HUDEP-2 (cell line): ENCODE measurements around the gene TRA2A.
"Not testable (repeated sequence)": the region's sequence is repeated elsewhere in the genome, so short reads cannot be mapped to it uniquely, and the experiment has no call there.

Experiments
- DNase-seq, 76 experiments: peaks; one replicate each; lab custom pipeline; 2025; ENCODE audit not compliant: unreplicated experiment in 76 of 76; lab: John Stamatoyannopoulos, UW

The TRA2A gene

DNA sequence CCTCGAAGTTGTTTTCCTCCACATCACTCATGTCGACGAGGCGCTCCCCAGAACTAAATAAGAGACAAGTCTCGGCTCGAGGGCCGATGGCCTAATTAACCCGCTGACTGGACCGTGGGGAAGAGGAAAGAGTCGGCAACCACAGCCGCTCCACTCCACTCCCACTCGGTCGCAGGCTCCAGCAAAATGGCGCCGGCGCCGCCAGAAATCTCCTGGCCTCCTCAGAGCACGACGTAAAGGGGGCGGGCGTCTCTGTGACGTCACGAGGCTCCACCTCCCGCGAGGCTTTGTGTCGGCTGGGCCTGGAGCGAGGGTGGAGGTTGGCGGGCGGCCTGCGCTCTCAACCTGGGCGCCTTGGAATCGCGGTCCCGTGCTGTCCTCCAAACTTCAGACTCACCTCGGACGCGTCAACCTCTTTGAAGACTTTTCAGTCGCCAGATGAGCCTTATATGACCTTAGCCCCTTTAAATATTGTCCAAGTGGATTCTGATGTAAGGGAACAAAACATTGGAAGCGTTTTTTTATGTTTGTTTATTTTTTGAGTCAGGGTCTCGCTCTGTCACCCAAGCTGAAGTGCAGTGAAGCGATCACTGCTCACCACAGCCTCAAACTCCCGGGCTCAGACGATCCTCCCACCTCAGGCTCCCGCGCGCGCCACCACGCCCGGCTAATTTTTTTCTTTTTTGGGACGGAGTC is at the start of gene TRA2A:
Gene TRA2A (minus strand): TSS at position 188 of the 696 bp plus-strand sequence. CDS start 157 bp downstream, at position 31.
- DNase-seq: peak in 75 of 76 experiments; percentile 66 to 99 (median 92)

DNA sequence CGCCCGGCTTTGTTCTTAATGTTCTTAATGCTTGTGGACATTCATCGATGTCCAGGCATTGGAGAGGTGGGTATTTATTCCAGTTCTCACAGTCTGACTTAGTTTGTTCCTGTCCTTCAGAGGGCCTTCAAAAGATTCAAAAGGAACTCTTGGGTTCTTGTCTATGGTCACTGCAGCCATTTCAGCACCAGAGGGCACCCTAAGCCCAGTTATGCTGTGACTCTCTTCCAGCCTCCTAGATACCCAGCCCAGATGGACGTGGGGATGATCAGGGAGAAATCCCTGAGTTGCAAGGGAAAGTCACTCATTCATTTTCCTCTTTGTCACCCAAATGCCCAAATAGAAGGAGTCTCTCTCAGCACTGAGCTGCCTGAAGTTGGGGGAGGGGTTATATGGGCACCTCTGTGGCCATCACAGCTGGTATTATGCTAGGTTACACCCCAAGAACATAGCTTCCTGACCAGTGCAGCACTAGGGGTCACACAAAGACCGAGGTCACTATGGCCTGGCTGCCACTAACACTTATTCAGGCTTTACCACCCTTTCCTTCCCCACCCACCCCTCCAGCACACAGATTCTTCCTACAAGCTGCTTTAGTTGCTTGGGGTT is 38.9 kb upstream of the TRA2A start:
- DNase-seq: peak in 63 of 76 experiments; percentile 2 to 80 (median 51)

DNA sequence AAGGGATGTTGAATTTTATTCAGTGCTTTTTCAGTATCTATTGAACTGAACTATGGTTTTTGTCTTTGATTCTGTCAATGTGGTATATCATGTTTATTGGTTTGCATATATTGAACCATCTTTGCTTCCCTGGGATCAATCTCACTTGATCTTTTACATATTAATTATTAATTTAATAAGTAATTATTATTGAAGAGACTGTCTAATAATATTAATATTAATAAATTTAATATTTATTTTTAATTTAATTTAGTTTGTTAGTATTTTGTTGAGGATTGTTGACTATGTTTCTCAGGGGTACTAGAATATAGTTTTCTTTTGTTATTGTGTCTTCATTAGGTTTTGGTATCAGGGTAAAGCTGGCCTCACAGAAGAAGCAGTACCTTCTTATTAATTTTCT is 26.5 kb upstream of the TRA2A start:
- no peak for DNase-seq

DNA sequence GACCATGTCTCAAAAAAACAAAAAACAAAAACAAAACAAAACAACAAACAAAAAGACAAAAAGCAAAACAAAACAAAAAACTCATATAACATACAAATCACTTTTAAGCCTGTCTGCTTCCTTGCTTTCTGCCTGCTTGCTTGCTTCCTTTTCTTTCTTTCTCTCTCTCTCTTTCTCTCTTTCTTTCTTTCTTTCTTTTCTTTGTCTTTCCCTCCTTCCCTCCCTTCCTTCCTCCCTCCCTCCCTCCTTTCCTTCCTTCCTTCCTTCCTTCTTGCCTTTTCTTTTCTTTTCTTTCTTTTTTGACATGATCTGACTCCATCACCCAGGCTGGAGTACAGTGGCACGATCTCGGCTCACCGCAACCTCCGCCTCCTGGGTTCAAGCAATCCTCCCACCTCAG is 15.9 kb upstream of the TRA2A start:
- DNase-seq: no peak

DNA sequence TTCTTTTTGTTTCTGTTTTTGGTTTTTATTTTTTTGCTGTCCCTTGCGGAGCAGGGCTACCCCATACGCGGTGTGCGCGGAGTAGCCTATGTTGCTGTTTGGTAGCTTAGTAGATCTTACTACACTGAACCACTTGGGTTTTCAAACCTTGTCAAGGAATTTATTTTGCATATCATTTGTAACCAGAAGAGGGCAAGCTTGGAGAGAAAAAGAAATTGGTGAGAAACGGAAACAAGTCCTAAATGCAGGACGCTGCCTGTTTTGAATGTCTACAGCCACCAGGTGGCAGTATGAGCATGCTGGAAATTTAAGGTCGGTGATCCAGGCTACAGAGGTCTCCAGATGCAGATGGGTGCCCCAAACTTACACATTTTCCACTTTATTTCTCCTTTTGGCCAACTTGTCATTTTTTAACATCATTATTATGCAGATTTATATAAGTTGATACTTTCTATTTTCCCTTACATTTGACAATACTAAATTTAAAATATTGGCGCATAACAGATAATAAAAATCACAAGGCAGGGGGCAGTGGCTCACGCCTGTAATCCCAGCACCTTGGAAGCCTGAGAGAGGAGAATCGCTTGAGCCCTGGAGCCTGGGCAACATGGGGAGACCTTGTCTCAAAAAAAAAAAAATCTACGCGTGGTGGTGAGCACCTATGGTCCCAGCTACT is 15.3 kb upstream of the TRA2A start:
- peak in 71 of 76 experiments; percentile 5 to 94 (median 67) for DNase-seq

DNA sequence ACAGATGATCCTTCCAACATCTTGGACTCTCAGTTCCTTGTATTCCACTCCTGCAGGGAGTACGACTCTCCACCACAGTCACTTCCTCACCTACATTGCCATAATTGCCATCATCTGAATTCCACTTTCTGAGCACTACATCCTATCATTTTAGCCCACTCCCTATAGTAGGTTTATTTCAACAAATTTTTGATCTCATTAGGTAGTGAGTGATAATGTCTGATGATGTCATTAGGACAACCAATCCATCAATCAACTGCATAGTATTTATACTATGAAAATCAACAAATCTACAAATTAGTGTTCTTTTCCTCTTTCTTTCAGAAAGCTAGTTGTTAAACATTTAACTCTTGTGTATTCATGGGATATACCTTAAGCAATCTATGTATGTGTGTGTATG is 13.7 kb upstream of the TRA2A start:
- no peak for DNase-seq

DNA sequence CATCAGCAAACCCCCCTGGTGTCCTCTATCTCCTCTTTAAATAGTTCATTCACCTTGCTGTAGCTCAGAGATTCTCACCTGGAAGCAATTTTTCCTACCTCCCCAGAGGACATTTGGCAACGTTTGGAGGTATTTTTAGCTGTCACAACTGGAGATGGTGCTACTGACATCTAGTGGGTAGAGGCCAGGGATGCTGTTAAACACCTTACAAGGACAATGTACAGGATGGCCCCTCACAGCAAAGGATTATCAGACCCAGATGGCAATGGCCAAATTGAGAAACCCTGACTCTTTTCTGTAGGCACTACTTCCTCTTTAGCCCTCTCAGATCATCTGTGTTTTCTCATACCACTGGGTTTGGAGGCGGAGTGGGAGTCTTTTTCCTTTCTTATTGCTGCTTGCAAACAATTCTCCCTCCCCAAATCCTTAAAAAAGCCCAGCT is 13.2 kb upstream of the TRA2A start:
- DNase-seq: peak in 32 of 76 experiments; percentile 3 to 57 (median 30)

DNA sequence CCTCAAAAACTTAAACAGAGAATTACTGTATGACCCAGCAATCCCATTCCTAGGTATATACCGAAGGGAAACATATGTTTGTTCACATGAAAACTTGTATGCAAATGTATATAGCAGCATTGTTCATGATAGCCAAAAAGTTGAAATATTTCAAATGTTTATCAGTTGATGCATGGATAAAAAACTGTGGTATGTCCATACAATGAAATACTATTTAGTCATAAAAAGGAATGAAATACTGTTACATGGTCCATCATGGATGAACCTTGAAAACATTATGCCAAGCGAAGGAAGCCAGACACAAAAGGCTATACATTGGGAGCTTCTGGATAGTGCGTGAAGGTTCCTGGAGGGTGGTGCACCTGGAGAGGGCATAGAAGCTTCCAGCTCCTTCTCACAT is 11.0 kb upstream of the TRA2A start:
- DNase-seq: no peak

DNA sequence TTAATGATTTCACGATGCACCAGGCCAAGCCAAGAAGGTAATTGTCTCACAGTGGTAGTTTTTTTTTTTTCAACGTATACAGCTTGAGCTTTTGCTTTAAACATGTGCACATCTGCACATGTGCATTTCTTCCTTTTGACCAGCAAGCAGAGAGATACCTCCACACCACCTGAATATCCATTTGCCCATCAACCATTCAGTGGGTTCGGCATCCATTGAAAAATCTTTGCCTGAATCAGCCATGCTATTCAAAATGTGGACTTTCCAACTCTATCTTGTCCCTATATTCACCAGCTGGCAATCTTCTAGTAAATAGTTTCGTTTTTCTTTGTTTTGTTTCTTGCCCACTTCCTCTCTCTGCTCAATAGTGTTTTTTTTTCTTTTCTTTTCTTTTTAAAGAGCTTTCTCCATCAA is 7.7 kb upstream of the TRA2A start:
- no peak for DNase-seq

DNA sequence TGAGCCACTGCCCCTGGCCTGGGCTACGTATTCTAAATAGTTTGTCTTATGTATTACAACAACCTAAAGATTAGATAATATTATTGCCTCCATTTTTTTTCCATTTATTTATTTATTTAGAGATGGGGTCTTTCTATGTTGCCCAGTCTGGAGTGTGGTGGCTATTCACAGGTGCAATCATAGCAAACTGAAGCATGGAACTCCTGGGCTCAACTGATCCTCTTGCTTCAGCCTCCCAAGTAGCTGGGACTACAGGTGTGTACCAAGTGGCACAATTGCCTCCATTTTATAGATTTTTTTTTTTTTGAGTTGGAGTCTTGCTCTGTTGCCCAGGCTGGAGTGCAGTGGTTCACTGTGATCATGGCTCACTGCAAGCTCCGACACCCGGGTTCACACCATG is 6.5 kb upstream of the TRA2A start:
- no peak for DNase-seq

DNA sequence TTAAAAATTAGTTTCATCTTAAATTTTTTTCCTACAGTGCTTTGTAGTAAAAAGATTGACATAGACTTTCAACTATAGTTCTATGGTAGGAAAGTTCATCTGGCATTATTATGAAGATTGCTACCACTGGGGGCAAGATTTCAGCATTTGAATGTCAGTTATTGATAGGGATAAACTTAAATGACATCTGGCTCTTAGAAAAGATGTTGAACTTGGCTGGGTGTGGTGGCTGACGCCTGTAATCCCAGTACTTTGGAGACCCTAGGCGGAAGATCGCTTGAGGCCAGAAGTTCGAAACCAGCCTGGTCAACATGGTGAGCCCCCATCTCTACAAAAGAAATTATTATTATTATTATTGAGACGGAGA is 1.4 kb upstream of the TRA2A start:
- peak in 1 of 76 experiments; percentile 5 for DNase-seq

DNA sequence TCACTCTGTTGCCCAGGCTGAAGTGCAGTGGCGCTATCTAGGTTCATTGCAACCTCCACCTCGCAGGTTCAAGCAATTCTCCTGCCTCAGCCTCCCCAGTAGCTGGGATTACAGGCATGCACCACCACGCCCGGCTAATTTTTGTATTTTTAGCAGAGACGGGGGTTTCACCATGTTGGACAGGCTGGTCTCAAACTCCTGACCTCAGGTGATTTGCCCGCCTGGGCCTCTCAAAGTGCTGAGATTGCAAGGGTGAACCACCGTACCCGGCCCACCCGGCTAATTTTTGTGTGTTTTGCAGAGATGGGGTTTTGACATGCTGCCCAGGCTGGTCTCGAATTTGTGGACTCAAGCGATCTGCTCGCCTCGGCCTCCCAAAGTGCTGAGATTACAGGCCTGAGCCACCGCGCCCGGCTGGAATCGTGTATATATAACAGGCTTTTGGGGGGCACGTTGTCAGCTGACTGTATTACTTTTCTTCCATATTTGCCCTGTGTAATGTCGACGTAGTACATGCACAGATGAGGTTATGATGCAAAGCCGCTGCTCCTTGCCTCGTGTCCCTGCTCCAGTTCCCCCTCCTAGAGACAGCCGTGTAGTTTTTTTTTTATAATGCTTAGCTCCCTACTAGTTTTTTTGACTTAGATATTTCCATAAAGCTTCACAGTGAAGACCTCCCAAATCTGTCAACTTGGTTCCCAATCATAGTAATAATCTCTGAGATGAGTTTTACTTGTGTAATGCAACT is 883 bp upstream of the TRA2A start:
- DNase-seq: no peak

DNA sequence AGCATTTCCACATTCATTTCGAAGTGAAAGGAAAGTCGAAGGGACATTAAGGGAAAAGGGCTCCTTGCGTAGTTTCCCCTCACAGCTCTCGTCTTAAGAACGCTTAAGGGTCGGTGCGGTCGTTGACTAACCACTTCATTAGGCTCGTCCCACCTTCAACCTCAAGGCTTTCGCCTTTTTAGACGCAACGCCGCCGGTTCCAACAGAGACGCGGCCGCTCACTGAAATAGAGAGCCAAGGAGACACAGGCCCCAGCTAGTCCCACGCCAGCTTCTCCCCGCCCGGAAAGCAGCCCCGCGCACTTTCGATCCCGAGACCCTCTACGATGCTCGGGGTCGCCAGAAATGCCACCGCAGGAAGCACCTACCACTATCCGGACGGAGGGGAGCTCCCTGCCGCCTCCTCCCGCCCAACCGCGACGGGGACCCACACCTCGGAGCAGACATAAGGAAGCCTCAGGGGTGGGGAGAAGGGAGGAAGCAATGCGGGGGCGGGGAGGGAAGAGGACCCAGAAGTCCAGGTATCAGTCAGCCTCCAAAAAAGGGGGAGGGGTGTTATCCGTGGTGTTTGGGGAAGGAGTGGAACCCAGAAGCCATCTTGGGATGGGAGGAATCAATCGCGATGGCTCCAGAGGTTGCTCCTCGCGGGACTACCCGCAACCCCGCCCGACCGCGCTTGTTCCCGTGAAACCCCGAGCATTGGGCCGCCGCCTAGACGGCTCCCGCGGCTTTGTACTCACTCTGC is 559 bp downstream of the TRA2A start:
- DNase-seq: peak in 42 of 76 experiments; percentile 8 to 80 (median 45)

DNA sequence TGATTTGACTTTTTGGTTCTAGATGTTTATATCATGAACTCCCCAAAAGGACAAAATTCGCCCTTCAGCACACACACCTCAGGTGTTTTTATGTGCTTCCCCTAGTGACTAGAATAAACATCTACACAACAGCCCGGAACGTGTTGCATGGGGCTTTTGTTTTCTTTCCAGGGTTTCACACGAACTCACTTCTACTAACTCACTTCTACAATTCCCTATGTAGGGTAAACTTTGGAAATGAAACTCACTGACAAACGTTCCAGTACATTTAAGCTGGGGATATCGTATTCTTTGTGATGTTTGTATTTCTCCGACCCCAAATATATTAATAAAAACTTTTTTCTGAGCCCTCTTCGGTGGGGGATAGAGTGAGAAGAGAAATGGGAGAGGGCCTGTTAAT is 1.4 kb downstream of the TRA2A start:
- DNase-seq: peak in 24 of 76 experiments; percentile 2 to 43 (median 18)

DNA sequence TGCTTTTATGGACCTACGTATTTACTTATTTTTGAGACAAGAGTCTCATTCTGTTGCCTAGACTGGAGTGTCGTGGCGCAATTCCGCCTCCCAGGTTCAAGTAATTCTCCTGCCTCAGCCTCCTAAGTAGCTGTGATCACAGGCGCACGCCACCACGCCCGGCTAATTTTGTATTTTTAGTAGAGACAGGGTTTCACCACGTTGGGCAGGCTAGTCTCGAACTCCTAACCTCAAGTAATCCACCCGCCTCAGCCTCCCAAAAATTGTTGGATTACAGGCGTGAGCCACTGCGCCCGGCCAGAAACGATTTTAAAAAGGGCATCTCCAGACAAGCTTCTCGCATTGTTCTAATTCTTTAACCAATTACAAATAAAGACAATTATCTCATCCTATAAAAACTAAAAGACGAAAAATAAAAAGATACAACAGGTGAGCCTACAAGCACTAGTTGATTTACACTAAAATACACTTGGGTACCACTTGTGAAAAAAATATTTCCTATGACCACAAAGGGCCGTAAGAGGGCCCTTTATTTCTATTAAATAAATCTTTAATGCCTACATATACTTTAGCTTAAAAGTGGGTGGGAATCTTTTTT is 2.4 kb downstream of the TRA2A start:
- no peak for DNase-seq

DNA sequence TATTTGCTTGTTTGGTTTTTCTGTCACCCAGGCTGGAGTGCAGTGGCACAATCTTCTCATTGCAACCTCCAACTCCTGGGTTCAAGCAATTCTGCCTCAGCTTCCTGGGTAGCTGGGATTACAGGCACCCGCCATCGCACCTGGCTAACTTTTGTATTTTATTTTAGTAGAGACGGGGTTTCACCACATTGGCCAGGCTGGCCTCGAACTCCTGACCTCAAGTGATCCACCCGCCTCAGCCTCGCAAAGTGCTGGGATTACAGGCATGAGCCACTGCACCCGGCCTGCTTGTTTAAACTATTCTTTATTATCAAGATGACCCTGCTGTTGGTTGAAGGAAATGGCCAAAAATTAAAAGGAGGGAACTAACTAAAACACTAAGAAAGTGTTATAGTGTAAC is 6.2 kb downstream of the TRA2A start:
- not testable (repeated sequence) for DNase-seq

DNA sequence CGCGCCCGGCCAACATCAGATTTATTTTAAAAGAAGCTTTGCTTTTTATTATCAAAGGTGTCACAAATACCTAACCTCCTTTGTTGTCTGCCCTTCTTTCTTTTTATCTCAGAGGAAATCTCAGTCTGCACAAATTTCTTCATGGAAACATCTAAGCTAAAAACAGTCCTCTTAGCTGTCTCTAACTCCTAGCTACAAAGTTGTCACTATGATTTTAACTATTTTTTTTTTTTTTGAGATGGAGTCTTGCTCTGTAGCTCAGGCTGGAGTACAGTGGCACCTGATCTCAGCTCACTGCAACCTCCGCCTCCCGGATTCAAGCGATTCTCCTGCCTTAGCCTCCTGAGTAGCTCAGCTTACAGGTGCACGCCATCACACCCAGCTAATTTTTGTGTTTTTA is 7.3 kb downstream of the TRA2A start:
- DNase-seq: no peak

DNA sequence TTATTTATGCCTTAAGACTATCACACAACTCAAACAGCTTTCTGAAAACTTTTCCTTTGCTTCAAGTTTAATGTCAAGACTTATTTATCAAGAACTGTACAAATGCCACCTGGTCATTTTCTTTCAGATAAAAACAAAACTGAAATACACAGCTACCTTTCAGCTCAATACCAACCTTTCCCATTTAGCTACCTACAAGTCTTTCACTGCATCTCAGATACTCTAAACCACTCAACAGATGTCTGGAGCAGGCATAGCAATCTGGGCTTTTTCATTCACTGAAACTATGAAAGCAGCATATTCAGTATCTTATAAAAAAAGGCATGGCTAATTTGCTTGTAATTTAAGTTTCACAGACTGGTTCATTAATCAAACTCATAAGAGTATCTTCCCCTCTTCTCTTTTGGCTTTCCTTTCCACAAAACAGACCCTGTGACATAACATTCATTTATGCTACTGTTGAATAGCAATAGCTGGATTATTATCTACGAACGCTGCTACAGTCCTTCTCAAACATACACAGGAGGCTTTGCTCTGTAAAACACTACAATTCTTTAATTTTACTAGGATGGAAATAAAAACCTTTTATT is 8.2 kb downstream of the TRA2A start:
- DNase-seq: no peak

DNA sequence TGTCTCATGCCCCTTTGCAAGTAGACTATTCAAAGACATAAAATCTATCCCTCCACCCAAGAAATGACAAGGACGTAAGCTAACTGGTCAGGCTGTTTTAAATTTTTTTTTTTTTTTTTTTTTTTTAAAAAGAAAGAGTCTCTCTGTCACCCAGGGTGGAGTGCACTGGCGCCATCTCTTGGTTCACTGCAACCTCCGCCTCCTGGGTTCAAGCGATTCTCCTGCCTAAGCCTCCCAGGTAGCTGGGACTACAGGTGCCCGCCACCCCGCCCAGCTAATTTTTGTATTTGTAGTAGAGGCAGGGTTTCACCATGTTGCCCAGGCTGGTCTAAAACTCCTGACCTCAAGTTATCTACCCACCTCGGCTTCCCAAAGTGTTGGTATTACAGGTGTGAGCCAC is 11.2 kb downstream of the TRA2A start:
- peak in 5 of 76 experiments; percentile 1 to 16 (median 6) for DNase-seq

DNA sequence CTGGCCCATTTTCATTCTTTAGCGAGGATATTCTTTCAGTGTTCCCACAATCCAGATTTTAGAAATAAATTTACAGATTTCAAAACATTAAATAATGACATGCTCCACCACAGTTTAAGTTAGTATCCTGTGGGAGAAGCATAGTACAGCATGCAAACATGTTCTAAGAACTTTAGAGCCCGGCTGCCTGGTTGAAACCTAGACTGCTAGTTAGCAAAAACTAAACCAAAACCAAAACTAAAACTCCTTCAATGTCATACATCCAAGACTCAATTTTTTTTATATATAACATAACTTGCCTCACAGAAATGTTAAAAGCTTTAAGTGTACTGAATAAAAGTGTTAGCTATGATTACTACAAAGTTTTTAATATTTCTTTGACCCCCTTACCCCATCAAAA is 17.0 kb downstream of the TRA2A start:
- no peak for DNase-seq
